ENCODE data around the gene CDC27.

The CDC27 gene

DNA sequence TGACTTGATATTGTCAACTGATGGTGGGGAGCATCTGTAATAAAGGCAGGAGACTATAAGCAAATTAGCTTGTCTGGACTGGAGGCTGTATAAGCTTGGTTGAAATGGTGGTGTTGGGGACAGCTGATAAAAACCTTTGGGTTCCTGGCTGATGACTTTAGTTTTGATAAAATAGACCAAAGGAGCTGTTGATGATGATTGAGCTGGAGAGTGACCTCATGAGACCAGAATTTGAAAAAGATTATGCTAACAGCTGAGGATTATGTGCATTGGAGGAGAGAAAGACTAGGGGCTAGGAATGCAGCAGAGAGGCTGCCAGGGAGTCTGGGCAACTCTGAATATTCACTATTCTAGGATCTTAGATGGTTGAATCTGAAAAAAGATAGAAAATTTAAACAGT, 8.7 kb upstream of the CDC27 start:
- TF ChIP-seq, protein P1, sequence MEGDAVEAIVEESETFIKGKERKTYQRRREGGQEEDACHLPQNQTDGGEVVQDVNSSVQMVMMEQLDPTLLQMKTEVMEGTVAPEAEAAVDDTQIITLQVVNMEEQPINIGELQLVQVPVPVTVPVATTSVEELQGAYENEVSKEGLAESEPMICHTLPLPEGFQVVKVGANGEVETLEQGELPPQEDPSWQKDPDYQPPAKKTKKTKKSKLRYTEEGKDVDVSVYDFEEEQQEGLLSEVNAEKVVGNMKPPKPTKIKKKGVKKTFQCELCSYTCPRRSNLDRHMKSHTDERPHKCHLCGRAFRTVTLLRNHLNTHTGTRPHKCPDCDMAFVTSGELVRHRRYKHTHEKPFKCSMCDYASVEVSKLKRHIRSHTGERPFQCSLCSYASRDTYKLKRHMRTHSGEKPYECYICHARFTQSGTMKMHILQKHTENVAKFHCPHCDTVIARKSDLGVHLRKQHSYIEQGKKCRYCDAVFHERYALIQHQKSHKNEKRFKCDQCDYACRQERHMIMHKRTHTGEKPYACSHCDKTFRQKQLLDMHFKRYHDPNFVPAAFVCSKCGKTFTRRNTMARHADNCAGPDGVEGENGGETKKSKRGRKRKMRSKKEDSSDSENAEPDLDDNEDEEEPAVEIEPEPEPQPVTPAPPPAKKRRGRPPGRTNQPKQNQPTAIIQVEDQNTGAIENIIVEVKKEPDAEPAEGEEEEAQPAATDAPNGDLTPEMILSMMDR (conservative IDR thresholded peaks at IDR 0.05; ENCODE audit: control insufficient read depth, insufficient read depth, low read depth, low read length), result no peak
- DNase-seq (ENCODE audit: low read depth), result no peak
- H3K4me3 ChIP-seq (ENCODE audit: control insufficient read depth, low read depth, low read length), result no peak overlapping the region

DNA sequence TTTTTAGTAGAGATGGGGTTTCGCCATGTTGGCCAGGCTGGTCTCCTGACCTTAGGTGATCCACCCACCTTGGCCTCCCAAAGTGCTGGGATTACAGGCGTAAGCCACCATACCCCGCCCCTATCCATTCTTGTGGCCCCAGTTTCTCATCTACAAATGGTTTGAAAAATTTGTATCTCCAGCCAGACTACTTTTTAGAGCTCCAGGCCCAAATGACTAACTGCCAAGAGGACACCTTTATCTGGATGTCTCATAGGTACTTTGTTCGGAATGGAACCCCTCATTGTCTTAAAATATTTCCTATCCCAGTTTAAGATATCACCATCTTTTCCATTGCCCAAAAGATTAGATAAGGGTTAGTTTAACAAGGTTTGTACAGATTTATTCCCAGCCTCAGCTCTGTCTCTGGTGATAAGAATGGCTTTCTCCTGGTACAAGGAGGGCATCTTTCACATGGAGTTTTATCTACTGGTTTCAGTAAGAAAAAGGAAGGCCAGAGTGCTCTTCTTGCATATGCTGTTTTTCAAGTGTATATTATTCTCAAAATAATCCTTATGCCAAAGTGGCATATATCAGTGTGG, 4.9 kb upstream of the CDC27 start:
- DNase-seq (ENCODE audit: low read depth), result no peak
- no peak overlapping the region for H3K4me3 ChIP-seq (ENCODE audit: control insufficient read depth, low read depth, low read length)
- TF ChIP-seq, protein P1 (conservative IDR thresholded peaks at IDR 0.05; ENCODE audit: control insufficient read depth, insufficient read depth, low read depth, low read length), result no peak

DNA sequence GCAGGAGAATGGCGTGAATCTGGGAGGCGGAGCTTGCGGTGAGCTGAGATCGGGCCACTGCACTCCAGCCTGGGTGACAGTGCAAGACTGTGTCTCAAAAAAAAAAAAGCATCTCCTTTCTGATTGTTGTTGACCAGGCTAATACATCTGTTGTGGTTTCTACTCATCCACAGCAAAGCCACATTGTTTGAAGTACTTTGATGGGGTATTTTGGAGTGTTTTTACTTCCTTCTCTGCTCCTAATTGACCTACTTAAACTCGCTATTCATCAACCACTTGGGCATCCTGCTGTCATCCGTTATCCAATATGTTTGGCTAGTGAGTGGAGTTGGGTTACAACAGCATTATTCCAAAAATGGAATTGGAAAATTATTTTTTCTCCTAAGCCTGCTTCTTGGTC, 3.5 kb upstream of the CDC27 start:
- TF ChIP-seq, protein P1 (conservative IDR thresholded peaks at IDR 0.05; ENCODE audit: control insufficient read depth, insufficient read depth, low read depth, low read length), result no peak
- H3K4me3 ChIP-seq (ENCODE audit: control insufficient read depth, low read depth, low read length), result no peak overlapping the region
- peak; percentile 39 for DNase-seq (ENCODE audit: low read depth)

DNA sequence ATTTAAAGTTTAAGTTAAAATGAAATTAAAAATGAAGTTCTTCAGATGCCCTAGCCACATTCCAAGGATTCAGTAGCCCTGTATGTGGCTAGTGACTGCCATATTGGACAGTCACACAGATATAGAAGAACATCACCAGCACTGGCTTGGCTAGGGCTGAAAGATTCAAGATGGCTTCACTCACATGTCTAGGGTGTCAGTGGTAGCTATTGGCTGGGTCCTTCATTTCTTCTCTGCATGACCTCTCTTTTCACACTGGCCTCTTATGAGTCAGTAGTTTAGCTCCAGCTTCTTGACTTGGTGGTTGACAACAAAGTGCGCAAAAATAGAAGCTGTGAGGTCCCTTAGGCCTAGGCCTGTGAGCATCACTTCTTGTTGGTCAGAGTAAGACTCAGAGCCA, 1.7 kb upstream of the CDC27 start:
- TF ChIP-seq, protein P1 (conservative IDR thresholded peaks at IDR 0.05; ENCODE audit: control insufficient read depth, insufficient read depth, low read depth, low read length), result no peak
- DNase-seq (ENCODE audit: low read depth), result no peak
- H3K4me3 ChIP-seq (ENCODE audit: control insufficient read depth, low read depth, low read length), result no peak overlapping the region

DNA sequence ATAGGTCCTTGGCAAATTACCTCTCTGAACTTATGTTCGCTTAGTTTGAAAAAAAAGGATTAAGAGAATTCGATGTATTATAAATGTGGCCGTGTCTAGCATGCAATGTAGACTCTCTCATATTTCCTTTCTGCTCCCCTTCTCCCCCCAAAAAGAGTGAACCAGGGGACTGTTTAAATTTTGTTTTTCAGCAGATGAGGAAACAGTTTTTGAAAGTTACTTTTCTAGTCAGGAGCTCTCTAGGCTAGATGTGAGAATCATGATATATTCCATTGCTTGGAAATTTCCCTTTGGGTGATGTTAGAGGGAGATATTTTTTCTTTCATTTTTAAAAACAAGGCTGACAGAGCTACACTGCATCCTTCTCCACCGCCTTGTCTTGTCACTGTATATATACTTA, 1.1 kb upstream of the CDC27 start:
- DNase-seq (ENCODE audit: low read depth), result no peak
- H3K4me3 ChIP-seq (ENCODE audit: control insufficient read depth, low read depth, low read length), result no peak overlapping the region
- TF ChIP-seq, protein P1 (conservative IDR thresholded peaks at IDR 0.05; ENCODE audit: control insufficient read depth, insufficient read depth, low read depth, low read length), result no peak

DNA sequence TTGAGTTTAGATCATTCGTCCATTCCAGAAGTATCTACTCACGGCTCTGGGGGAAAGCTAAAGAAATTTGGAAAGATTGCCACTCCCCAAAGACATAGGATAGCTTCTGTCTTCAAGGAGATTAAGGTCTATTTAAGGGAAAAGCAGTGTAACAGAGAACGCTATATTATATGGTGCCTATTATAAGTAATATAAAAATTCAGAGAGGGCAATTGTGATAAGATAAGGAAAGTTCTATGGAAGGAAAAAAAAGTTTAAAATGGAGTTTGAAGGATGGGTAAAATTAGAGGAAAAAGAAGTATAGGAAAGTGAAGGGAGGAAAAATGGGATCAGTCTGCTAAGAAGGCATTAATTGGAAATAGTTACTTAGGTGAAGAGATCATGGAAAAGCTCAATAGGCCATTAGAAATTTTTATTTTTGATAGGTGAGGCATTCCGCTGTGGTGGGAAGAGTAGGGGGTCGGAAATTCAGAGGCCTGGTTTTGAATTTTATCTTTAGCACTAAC, 690 bp upstream of the CDC27 start:
- DNase-seq (ENCODE audit: low read depth), result no peak
- peak overlapping the region; percentile 54 for H3K4me3 ChIP-seq (ENCODE audit: control insufficient read depth, low read depth, low read length)
- TF ChIP-seq, protein P1 (conservative IDR thresholded peaks at IDR 0.05; ENCODE audit: control insufficient read depth, insufficient read depth, low read depth, low read length), result no peak
